Gastrocnemius medialis (tissue), 4 donors: ENCODE data around the gene ASMTL.

ENCODE experiments used
- CTCF ChIP-seq, 5 experiments: fragments of 450-650 bp in 3 of 5; fragments of 200-600 bp in 2 of 5; sonication (generic) in 2 of 5; IDR thresholded peaks in 4 of 5; conservative IDR thresholded peaks in 1 of 5; 1 replicate in 4 of 5; 2 replicates in 1 of 5; pipeline ENCODE4 v1.5.1; 2016 to 2019; ENCODE audit warnings: antibody characterized with exemption in 5 of 5, mild to moderate bottlenecking in 3 of 5, moderate library complexity in 3 of 5
- POLR2A ChIP-seq, 2 donors: fragments of 450-650 bp; IDR thresholded peaks; one replicate each; pipeline ENCODE4 v1.6.1; 2017; ENCODE audit warnings: antibody characterized with exemption in 2 of 2, mild to moderate bottlenecking in 2 of 2, moderate library complexity in 2 of 2

DNA sequence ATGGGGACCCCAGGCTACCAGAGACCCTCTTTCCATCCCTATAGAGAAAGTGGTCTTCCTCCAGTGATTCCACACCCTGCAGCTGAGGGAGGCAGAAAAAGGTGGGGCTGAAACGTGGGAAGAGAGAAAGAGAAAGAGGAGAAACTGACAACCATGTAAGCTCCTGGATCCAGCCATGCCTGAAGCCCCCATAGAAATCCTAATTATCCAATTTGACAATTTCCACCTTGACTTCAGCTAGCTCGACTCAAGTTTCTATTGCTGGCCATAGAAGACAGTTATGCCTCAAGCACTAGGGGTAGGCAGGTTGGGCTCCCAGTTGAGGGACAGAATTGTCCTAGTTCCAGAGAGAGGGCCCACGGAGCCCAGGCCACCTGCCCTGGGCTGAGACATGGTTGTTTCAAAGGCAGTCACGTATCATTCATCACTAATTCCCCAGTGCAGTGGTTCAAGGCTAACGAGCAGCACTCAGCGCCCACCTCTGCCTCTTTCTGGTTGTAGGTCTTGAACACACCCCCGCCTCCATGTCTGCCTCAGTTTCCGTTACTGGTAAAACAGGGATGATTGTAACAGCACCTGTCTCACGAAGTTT is 39.8 kb upstream of the ASMTL start:
- no peak for TF ChIP-seq CTCF (IDR thresholded peaks at IDR 0.05 in 4 of 5, conservative IDR thresholded peaks at IDR 0.05 in 1 of 5)
- TF ChIP-seq POLR2A (IDR thresholded peaks at IDR 0.05), result no peak
